Neural progenitor cell (in vitro differentiated cells): ENCODE measurements around the gene LRRC7. TPM values are rescaled to one million over a fixed set of nuclear protein-coding genes. Genes with fewer than 3 reads are reported as not detected.

Source experiments
- DNase-seq: peaks from one replicate; pipeline ENCODE4 v3.0.0-alpha.2; 2016; ENCODE audit warnings: low spot score
- H2AFZ ChIP-seq: fragments of 200-600 bp; sonication (generic); replicated peaks from 2 replicates; pipeline ENCODE4 v1.6.1; 2016; ENCODE audit warnings: antibody characterized with exemption
- H3F3A ChIP-seq: fragments of 200-600 bp; sonication (generic); 2 replicates; pipeline ENCODE4 v1.6.1; 2016; ENCODE audit warnings: antibody characterized with exemption, low read depth
- H3K27ac ChIP-seq: fragments of 200-600 bp; sonication (generic); 2 replicates; pipeline ENCODE4 v1.5.1; 2016; ENCODE audit warnings: mild to moderate bottlenecking
- H3K27me3 ChIP-seq: fragments of 200-600 bp; sonication (generic); 2 replicates; pipeline ENCODE4 v1.6.1; 2016; ENCODE audit warnings: mild to moderate bottlenecking, moderate library complexity
- H3K36me3 ChIP-seq: fragments of 200-600 bp; sonication (generic); 2 replicates; pipeline ENCODE4 v1.5.1; 2016
- H3K4me1 ChIP-seq: fragments of 200-600 bp; sonication (generic); 2 replicates; pipeline ENCODE4 v1.6.1; 2016; ENCODE audit warnings: mixed run types
- H3K4me2 ChIP-seq: fragments of 200-600 bp; sonication (generic); 2 replicates; pipeline ENCODE4 v1.6.1; 2016
- H3K4me3 ChIP-seq: fragments of 200-600 bp; sonication (generic); 2 replicates; pipeline ENCODE4 v1.5.1; 2016
- H3K79me2 ChIP-seq: fragments of 200-600 bp; sonication (generic); 2 replicates; pipeline ENCODE4 v1.6.1; 2016; ENCODE audit warnings: low read depth
- H3K9ac ChIP-seq: fragments of 200-600 bp; sonication (generic); 2 replicates; pipeline ENCODE4 v1.6.1; 2016
- H3K9me3 ChIP-seq: fragments of 200-600 bp; sonication (generic); 2 replicates; pipeline ENCODE4 v1.5.1; 2016; ENCODE audit warnings: low read depth
- H4K20me1 ChIP-seq: fragments of 200-600 bp; sonication (generic); 2 replicates; pipeline ENCODE4 v1.6.1; 2016; ENCODE audit warnings: low read depth
- H3K27ac Mint-ChIP-seq: 3 replicates; pipeline ENCODE4 v1.8.0; 2021; ENCODE audit warnings: mixed read lengths
- H3K27me3 Mint-ChIP-seq: 2 replicates; pipeline ENCODE4 v1.8.0; 2022; ENCODE audit warnings: low read depth, mild to moderate bottlenecking, inconsistent platforms, moderate library complexity, mixed read lengths; ENCODE audit not compliant: insufficient read depth
- H3K36me3 Mint-ChIP-seq: 3 replicates; pipeline ENCODE4 v1.8.0; 2021; ENCODE audit warnings: mixed read lengths
- H3K4me1 Mint-ChIP-seq: 3 replicates; pipeline ENCODE4 v1.8.0; 2021; ENCODE audit warnings: mixed read lengths
- H3K4me3 Mint-ChIP-seq: 3 replicates; pipeline ENCODE4 v1.8.0; 2021; ENCODE audit warnings: mild to moderate bottlenecking, moderate library complexity, mixed read lengths
- H3K9me3 Mint-ChIP-seq: 3 replicates; pipeline ENCODE4 v1.8.0; 2020; ENCODE audit warnings: mixed read lengths
- CTCF ChIP-seq: fragments of 200-600 bp; sonication (generic); IDR thresholded peaks from 2 replicates; pipeline ENCODE4 v1.5.1; 2017; ENCODE audit warnings: antibody characterized with exemption, mild to moderate bottlenecking
- EZH2 ChIP-seq: fragments of 200-600 bp; sonication (generic); IDR thresholded peaks from 2 replicates; pipeline ENCODE4 v1.6.1; 2017; ENCODE audit warnings: antibody characterized with exemption, mild to moderate bottlenecking, moderate library complexity
- EZH2phosphoT487 ChIP-seq: fragments of 200-600 bp; sonication (generic); IDR thresholded peaks from 2 replicates; pipeline ENCODE4 v1.6.1; 2017; ENCODE audit warnings: antibody characterized with exemption
- total RNA-seq: library from RNA; depleted of rRNA; stranded (reverse); fragments of >200 nt; gene quantifications from 2 replicates; pipeline ENCODE4 v1.2.3, GENCODE V29; 2015; ENCODE audit warnings: low replicate concordance

The LRRC7 gene
- total RNA-seq, 1 donor from 2014 or later: not detected

GRCh38 chr1:69940231-69940630 lies 372.5 kb downstream of the LRRC7 start:
- no peak for TF ChIP-seq CTCF
- TF ChIP-seq EZH2phosphoT487: no peak
- TF ChIP-seq EZH2: no peak
- no peaks in the 10 kb centered on the region for H3K4me1 ChIP-seq
- no peaks in the 10 kb centered on the region for H3K36me3 ChIP-seq
- H3K27ac Mint-ChIP-seq: no peak overlapping the region
- no peaks in the 10 kb centered on the region for H3F3A ChIP-seq
- H3K4me3 ChIP-seq: no peak overlapping the region
- H3K9me3 Mint-ChIP-seq: peaks cover under 1% of the 10 kb centered on the region
- no peak overlapping the region for H3K4me2 ChIP-seq
- no peaks in the 10 kb centered on the region for H3K36me3 Mint-ChIP-seq
- no peak overlapping the region for H3K27ac ChIP-seq
- no peaks in the 10 kb centered on the region for H3K9me3 ChIP-seq
- DNase-seq: no peak
- no peak overlapping the region for H3K4me3 Mint-ChIP-seq
- H3K79me2 ChIP-seq: no peaks in the 10 kb centered on the region
- no peak overlapping the region for H2AFZ ChIP-seq
- no peaks in the 10 kb centered on the region for H3K27me3 ChIP-seq
- no peaks in the 10 kb centered on the region for H3K27me3 Mint-ChIP-seq
- no peaks in the 10 kb centered on the region for H3K4me1 Mint-ChIP-seq
- H4K20me1 ChIP-seq: no peaks in the 10 kb centered on the region
- H3K9ac ChIP-seq: no peak overlapping the region

DNA sequence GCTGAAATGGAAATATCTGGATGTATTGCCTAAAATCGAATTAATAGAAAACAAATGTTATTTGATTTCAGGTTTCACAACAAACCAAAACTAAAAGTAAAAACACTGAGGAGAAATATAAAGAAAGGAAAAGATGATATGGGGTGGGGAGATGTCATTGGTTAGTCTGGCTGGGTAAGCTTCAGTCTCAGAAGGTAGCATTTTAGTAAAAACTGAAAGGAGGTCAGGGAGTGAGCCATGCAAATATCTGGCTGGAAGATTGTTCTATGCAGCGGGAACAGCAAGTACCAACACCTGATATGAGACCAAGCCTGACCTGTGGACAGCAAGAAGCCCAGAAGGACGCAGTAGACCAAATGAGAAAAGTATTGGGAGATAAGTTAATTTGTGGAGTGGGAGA lies 373.1 kb downstream of the LRRC7 start:
- TF ChIP-seq CTCF (no peak), EZH2phosphoT487 (no peak), EZH2 (no peak)
- Histone ChIP-seq H3K9me3 (no peaks in the 10 kb centered on the region), H2AFZ (no peak overlapping the region), H3K4me3 (no peak overlapping the region), H3K27me3 (no peaks in the 10 kb centered on the region), H3K4me2 (no peak overlapping the region), H3K27ac (no peak overlapping the region), H3K9ac (no peak overlapping the region), H3F3A (no peaks in the 10 kb centered on the region), H3K4me1 (no peaks in the 10 kb centered on the region), H4K20me1 (no peaks in the 10 kb centered on the region), H3K79me2 (no peaks in the 10 kb centered on the region), H3K36me3 (no peaks in the 10 kb centered on the region)
- Mint-ChIP-seq H3K4me3 (no peak overlapping the region), H3K4me1 (no peaks in the 10 kb centered on the region), H3K9me3 (peaks cover 3% of the 10 kb centered on the region), H3K36me3 (no peaks in the 10 kb centered on the region), H3K27me3 (no peaks in the 10 kb centered on the region), H3K27ac (no peak overlapping the region)
- no peak for DNase-seq

DNA sequence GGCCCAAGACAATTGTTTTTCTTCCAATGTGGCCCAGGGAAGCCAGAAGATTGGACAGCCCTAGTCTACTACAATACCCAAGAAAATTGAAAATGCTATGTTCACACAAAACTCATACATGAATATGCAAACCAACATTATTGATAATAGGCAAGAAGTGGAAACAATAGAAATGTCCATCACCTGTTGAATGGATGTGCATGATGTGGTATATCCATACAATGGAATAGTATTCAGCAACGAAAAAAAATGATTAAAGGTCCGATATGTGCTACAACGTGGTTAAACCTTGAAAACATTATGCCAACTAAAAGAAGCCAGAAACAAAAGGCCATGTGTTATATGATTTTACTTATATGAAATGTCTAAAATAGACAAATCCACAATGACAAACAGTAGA lies 375.3 kb downstream of the LRRC7 start:
- no peak for DNase-seq
- Histone ChIP-seq H3K9me3 (no peaks in the 10 kb centered on the region), H3K4me2 (no peak overlapping the region), H4K20me1 (no peaks in the 10 kb centered on the region), H3K36me3 (no peaks in the 10 kb centered on the region), H3K27me3 (no peaks in the 10 kb centered on the region), H3K4me3 (no peak overlapping the region), H3K4me1 (no peaks in the 10 kb centered on the region), H3K27ac (no peak overlapping the region), H2AFZ (no peak overlapping the region), H3K9ac (no peak overlapping the region), H3K79me2 (no peaks in the 10 kb centered on the region), H3F3A (no peaks in the 10 kb centered on the region)
- Mint-ChIP-seq H3K4me3 (no peak overlapping the region), H3K4me1 (no peaks in the 10 kb centered on the region), H3K36me3 (no peaks in the 10 kb centered on the region), H3K27ac (no peak overlapping the region), H3K27me3 (no peaks in the 10 kb centered on the region), H3K9me3 (peaks cover 3% of the 10 kb centered on the region)
- TF ChIP-seq EZH2phosphoT487 (no peak), EZH2 (no peak), CTCF (no peak)
